Endothelial cell of umbilical vein (primary cell): ENCODE measurements around the gene LMTK2.

Source experiments
- CTCF ChIP-seq, 2 donors: IDR thresholded peaks; 1 replicate in 1 of 2; 2 replicates in 1 of 2; pipeline ENCODE4 v1.5.1; 2011; ENCODE audit warnings: low read length in 2 of 2, mild to moderate bottlenecking in 2 of 2, moderate library complexity in 2 of 2, control low read depth in 1 of 2, inconsistent platforms in 1 of 2, low read depth in 1 of 2; ENCODE audit not compliant: insufficient read depth in 1 of 2; ENCODE audit errors: extremely low read depth in 1 of 2
- EZH2 ChIP-seq: IDR thresholded peaks from 2 replicates; pipeline ENCODE4 v1.6.1; 2012; ENCODE audit warnings: borderline replicate concordance, low read depth, mild to moderate bottlenecking, moderate library complexity, low read length, inconsistent platforms; ENCODE audit not compliant: severe bottlenecking
- FOS ChIP-seq: IDR thresholded peaks from 2 replicates; pipeline ENCODE4 v1.6.1; 2011; ENCODE audit warnings: mild to moderate bottlenecking, low read length, moderate library complexity, borderline replicate concordance; ENCODE audit not compliant: insufficient read depth
- GATA2 ChIP-seq: IDR thresholded peaks from 2 replicates; pipeline ENCODE4 v1.7.0; 2011; ENCODE audit warnings: low read depth, mild to moderate bottlenecking, moderate library complexity, mixed read lengths, low read length; ENCODE audit not compliant: insufficient read length, insufficient read depth
- JUN ChIP-seq: IDR thresholded peaks from 2 replicates; pipeline ENCODE4 v1.6.1; 2011; ENCODE audit warnings: borderline replicate concordance, low read depth; ENCODE audit not compliant: insufficient read length, insufficient read depth
- MYC ChIP-seq: IDR thresholded peaks from one replicate; pipeline ENCODE4 v1.6.1; 2011; ENCODE audit warnings: mild to moderate bottlenecking, low read depth, low read length
- POLR2A ChIP-seq: IDR thresholded peaks from 2 replicates; pipeline ENCODE4 v1.6.1; 2012; ENCODE audit warnings: low read depth, mild to moderate bottlenecking, control low read depth, low read length
- POLR2AphosphoS5 ChIP-seq: IDR thresholded peaks from 2 replicates; pipeline ENCODE4 v1.6.1; 2012; ENCODE audit warnings: low read depth, mild to moderate bottlenecking, control low read depth, low read length, moderate library complexity; ENCODE audit not compliant: insufficient read depth
- TF ChIP-seq, protein P1 (sequence below): IDR thresholded peaks from 2 replicates; pipeline ENCODE4 v1.6.1; 2011; ENCODE audit not compliant: insufficient read depth, insufficient read length

- TF ChIP-seq POLR2A (no peak), CTCF (IDR thresholded peaks at IDR 0.05; ENCODE audit: extremely low read depth in 1 of 2, insufficient read depth in 1 of 2, low read depth in 1 of 2, low read length in 2 of 2) (no peak), EZH2 (no peak), POLR2AphosphoS5 (no peak), GATA2 (no peak), MYC (no peak), JUN (no peak), FOS (no peak)
- TF ChIP-seq, protein P1, sequence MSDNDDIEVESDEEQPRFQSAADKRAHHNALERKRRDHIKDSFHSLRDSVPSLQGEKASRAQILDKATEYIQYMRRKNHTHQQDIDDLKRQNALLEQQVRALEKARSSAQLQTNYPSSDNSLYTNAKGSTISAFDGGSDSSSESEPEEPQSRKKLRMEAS: no peak
Measured at GRCh38 chr7:98107313-98107721, 655 bp downstream of the LMTK2 start.
